Vagina (tissue), 2 donors: ENCODE data around the gene MPP1. TPM values are rescaled to one million over a fixed set of nuclear protein-coding genes. Genes with fewer than 3 reads are reported as not detected.

Experiments
- DNase-seq, 2 donors: peaks; one replicate each; pipeline ENCODE4 v3.0.0-alpha.2; 2017; ENCODE audit errors: extremely low spot score in 2 of 2
- H3K27ac ChIP-seq: fragments of 200-600 bp; sonication (generic); one replicate; pipeline ENCODE4 v1.5.1; 2019
- H3K27me3 ChIP-seq: fragments of 200-600 bp; sonication (generic); one replicate; pipeline ENCODE4 v1.5.1; 2019
- H3K36me3 ChIP-seq, 2 donors: fragments of 200-600 bp; sonication (generic); one replicate each; pipeline ENCODE4 v1.5.1; 2017 to 2019
- H3K4me1 ChIP-seq: fragments of 200-600 bp; sonication (generic); one replicate; pipeline ENCODE4 v1.5.1; 2019
- H3K4me3 ChIP-seq, 2 donors: fragments of 200-600 bp; sonication (generic); 1 replicate in 1 of 2; 2 replicates in 1 of 2; pipeline ENCODE4 v1.5.1; 2016 to 2019
- H3K9me3 ChIP-seq: fragments of 200-600 bp; sonication (generic); one replicate; pipeline ENCODE4 v1.5.1; 2019
- CTCF ChIP-seq, 3 experiments: fragments of 450-650 bp in 2 of 3; fragments of 200-600 bp in 1 of 3; sonication (generic) in 1 of 3; IDR thresholded peaks; one replicate each; pipeline ENCODE4 v1.5.1; 2017 to 2019; ENCODE audit warnings: antibody characterized with exemption in 3 of 3, mild to moderate bottlenecking in 2 of 3, moderate library complexity in 2 of 3
- POLR2A ChIP-seq, 2 donors: fragments of 450-650 bp; IDR thresholded peaks; one replicate each; pipeline ENCODE4 v1.6.1; 2017; ENCODE audit warnings: antibody characterized with exemption in 2 of 2, mild to moderate bottlenecking in 2 of 2, moderate library complexity in 2 of 2
- POLR2AphosphoS5 ChIP-seq, 2 donors: sonication (generic); formaldehyde crosslinking; IDR thresholded peaks; one replicate each; pipeline ENCODE4 v1.9.0; 2017; ENCODE audit warnings: antibody characterized with exemption in 2 of 2, mild to moderate bottlenecking in 2 of 2, low read depth in 1 of 2; ENCODE audit not compliant: insufficient read depth in 1 of 2
- intact Hi-C: fragments of 100-400 bp; cut with DNase I; formaldehyde crosslinking; loops from one replicate; pipeline ENCODE4 v1.15.1; 2023
- total RNA-seq: library from RNA; depleted of rRNA; stranded (reverse); fragments of >200 nt; gene quantifications from one replicate; pipeline ENCODE4 v1.2.3, GENCODE V29; 2016

MPP1 gene
- total RNA-seq, 1 donor from 2014 or later = 15.7 TPM

GRCh38 chrX:154748712-154749339 lies 56.5 kb downstream of the MPP1 start:
- no peak for DNase-seq
- Histone ChIP-seq H3K27me3 (no peaks in the 10 kb centered on the region), H3K9me3 (no peaks in the 10 kb centered on the region), H3K4me3 (no peak overlapping the region), H3K27ac (no peak overlapping the region), H3K36me3 (no peaks in the 10 kb centered on the region), H3K4me1 (no peaks in the 10 kb centered on the region)
- no peak for TF ChIP-seq POLR2AphosphoS5 (IDR thresholded peaks at IDR 0.05; ENCODE audit: insufficient read depth in 1 of 2, low read depth in 1 of 2)
- peak in 2 of 3 experiments; percentile 51 to 69 for TF ChIP-seq CTCF (IDR thresholded peaks at IDR 0.05)
- TF ChIP-seq POLR2A (IDR thresholded peaks at IDR 0.05) = no peak
- intact Hi-C loops = no loop called here

GRCh38 chrX:154742613-154743012 lies 62.7 kb downstream of the MPP1 start:
- intact Hi-C loops = no loop called here
- DNase-seq = no peak

GRCh38 chrX:154739952-154740465 lies 65.3 kb downstream of the MPP1 start:
- H3K27ac ChIP-seq = no peak overlapping the region
- intact Hi-C loops = no loop called here
- H3K4me3 ChIP-seq = no peak overlapping the region
- no peak for DNase-seq
- peaks cover 4% of the 10 kb centered on the region for H3K4me1 ChIP-seq
- TF ChIP-seq POLR2AphosphoS5 (IDR thresholded peaks at IDR 0.05; ENCODE audit: insufficient read depth in 1 of 2, low read depth in 1 of 2) (no peak), POLR2A (IDR thresholded peaks at IDR 0.05) (no peak), CTCF (IDR thresholded peaks at IDR 0.05) (no peak)
- no peaks in the 10 kb centered on the region for H3K36me3 ChIP-seq
- no peaks in the 10 kb centered on the region for H3K27me3 ChIP-seq
- no peaks in the 10 kb centered on the region for H3K9me3 ChIP-seq

More at GRCh38 chrX:154742613-154743012, 62.7 kb downstream of the MPP1 start:
- Histone ChIP-seq H3K27me3 (no peaks in the 10 kb centered on the region), H3K27ac (no peak overlapping the region), H3K9me3 (no peaks in the 10 kb centered on the region), H3K4me1 (no peaks in the 10 kb centered on the region), H3K36me3 (no peaks in the 10 kb centered on the region), H3K4me3 (no peak overlapping the region)
- TF ChIP-seq POLR2A (IDR thresholded peaks at IDR 0.05) = no peak
- no peak for TF ChIP-seq POLR2AphosphoS5 (IDR thresholded peaks at IDR 0.05; ENCODE audit: insufficient read depth in 1 of 2, low read depth in 1 of 2)
- no peak for TF ChIP-seq CTCF (IDR thresholded peaks at IDR 0.05)

GRCh38 chrX:154738011-154738738 lies 67.1 kb downstream of the MPP1 start:
- H3K36me3 ChIP-seq = no peaks in the 10 kb centered on the region
- H3K4me3 ChIP-seq = no peak overlapping the region
- peaks cover 13% of the 10 kb centered on the region for H3K4me1 ChIP-seq
- H3K9me3 ChIP-seq = no peaks in the 10 kb centered on the region
- no peak overlapping the region for H3K27ac ChIP-seq
- TF ChIP-seq CTCF (IDR thresholded peaks at IDR 0.05) (no peak), POLR2AphosphoS5 (IDR thresholded peaks at IDR 0.05; ENCODE audit: insufficient read depth in 1 of 2, low read depth in 1 of 2) (peak in 1 of 2 donors; percentile 63), POLR2A (IDR thresholded peaks at IDR 0.05) (no peak)
- intact Hi-C loops = no loop called here
- DNase-seq = no peak
- no peaks in the 10 kb centered on the region for H3K27me3 ChIP-seq

GRCh38 chrX:154737136-154737535 lies 68.1 kb downstream of the MPP1 start:
- H3K36me3 ChIP-seq = no peaks in the 10 kb centered on the region
- H3K27ac ChIP-seq = no peak overlapping the region
- no peak for TF ChIP-seq POLR2A (IDR thresholded peaks at IDR 0.05)
- no peak for TF ChIP-seq POLR2AphosphoS5 (IDR thresholded peaks at IDR 0.05; ENCODE audit: insufficient read depth in 1 of 2, low read depth in 1 of 2)
- TF ChIP-seq CTCF (IDR thresholded peaks at IDR 0.05) = no peak
- no peaks in the 10 kb centered on the region for H3K9me3 ChIP-seq
- intact Hi-C loops = no loop called here
- H3K4me1 ChIP-seq = peaks cover 19% of the 10 kb centered on the region
- no peak for DNase-seq
- no peaks in the 10 kb centered on the region for H3K27me3 ChIP-seq
- no peak overlapping the region for H3K4me3 ChIP-seq
